GM10847 (cell line): ENCODE measurements around the gene TRIM28.

ENCODE experiments used
- POLR2A ChIP-seq: IDR thresholded peaks from 2 replicates; pipeline ENCODE4 v1.6.1; 2011; ENCODE audit not compliant: insufficient read length; ENCODE audit errors: extremely low read depth

Gene TRIM28

GRCh38 chr19:58562122-58563033 lies 18.5 kb downstream of the TRIM28 start:
- TF ChIP-seq POLR2A, result peak; percentile 21

- TF ChIP-seq POLR2A, result no peak
Observed at GRCh38 chr19:58563034-58563573, 19.2 kb downstream of the TRIM28 start.

- TF ChIP-seq POLR2A, result no peak
Observed at GRCh38 chr19:58563823-58564222, 20.0 kb downstream of the TRIM28 start.

GRCh38 chr19:58566989-58567388 lies 23.1 kb downstream of the TRIM28 start:
- no peak for TF ChIP-seq POLR2A

GRCh38 chr19:58568453-58569130 lies 24.7 kb downstream of the TRIM28 start:
- no peak for TF ChIP-seq POLR2A

GRCh38 chr19:58569191-58569942 lies 25.5 kb downstream of the TRIM28 start:
- TF ChIP-seq POLR2A, result no peak

- no peak for TF ChIP-seq POLR2A
Observed at GRCh38 chr19:58569943-58570670, 26.2 kb downstream of the TRIM28 start.

GRCh38 chr19:58570770-58571574 lies 27.1 kb downstream of the TRIM28 start:
- TF ChIP-seq POLR2A, result no peak

GRCh38 chr19:58571575-58571947 lies 27.7 kb downstream of the TRIM28 start:
- no peak for TF ChIP-seq POLR2A

- TF ChIP-seq POLR2A, result no peak
Observed at GRCh38 chr19:58572026-58572817, 28.4 kb downstream of the TRIM28 start.

GRCh38 chr19:58572818-58573657 lies 29.2 kb downstream of the TRIM28 start, which contains the start of gene MZF1:
Gene MZF1, minus strand, starts transcription at chr19:58573335. Its CDS starts 1,946 bp downstream, at chr19:58571389.
- peak; percentile 57 for TF ChIP-seq POLR2A

GRCh38 chr19:58573658-58574164 lies 29.8 kb downstream of the TRIM28 start:
- no peak for TF ChIP-seq POLR2A
